ENCODE results near the gene FOXK1. TPM values are rescaled to one million over a fixed set of nuclear protein-coding genes. Genes with fewer than 3 reads are reported as not detected.
"Not testable (repeated sequence)": the region's sequence is repeated elsewhere in the genome, so short reads cannot be mapped to it uniquely, and the experiment has no call there.

The FOXK1 gene
- total RNA-seq, 2 experiments from 2014 or later: 30.0 to 33.9 TPM

GRCh38 chr7:4685676-4686075, 3.6 kb downstream of the FOXK1 start:
- not testable (repeated sequence) for DNase-seq; H3K9me3 Mint-ChIP-seq (ENCODE audit: low read depth); H3K4me3 Mint-ChIP-seq; ATAC-seq; H3K27ac Mint-ChIP-seq; H3K27me3 Mint-ChIP-seq
- CTCF ChIA-PET: interaction anchor here (0.6 kb wide), 1 partner anchor 55 kb away, joined by 3 read pairs; no protein-coding TSS in a partner anchor
- peaks cover 16% of the 10 kb centered on the region for H3K36me3 Mint-ChIP-seq (ENCODE audit: low read depth)
- intact Hi-C loops (cut with DNase I, micrococcal nuclease): loop anchor here in 1 of 2 experiments (2.0 kb wide), 1 partner anchor 59 kb away; no protein-coding TSS in a partner anchor
- POLR2A ChIA-PET: interaction anchor here (1.2 to 1.4 kb wide), 2 partner anchors 38 to 53 kb away, joined by 3 read pairs; no protein-coding TSS in a partner anchor
- H3K4me1 Mint-ChIP-seq: peaks cover 64% of the 10 kb centered on the region

GRCh38 chr7:4687956-4688355, 5.9 kb downstream of the FOXK1 start:
- no peak overlapping the region for H3K4me3 Mint-ChIP-seq
- ChIA-PET POLR2A (no interaction called here), CTCF (interaction anchor here (1.2 to 1.7 kb wide), 2 partner anchors 8 to 78 kb away, joined by 3 to 4 read pairs; no protein-coding TSS in a partner anchor)
- H3K27me3 Mint-ChIP-seq: no peaks in the 10 kb centered on the region
- intact Hi-C loops (cut with DNase I, micrococcal nuclease): no loop called here
- H3K36me3 Mint-ChIP-seq (ENCODE audit: low read depth): peaks cover 18% of the 10 kb centered on the region
- peaks cover 75% of the 10 kb centered on the region for H3K4me1 Mint-ChIP-seq
- ATAC-seq (no peak), DNase-seq (no peak)
- H3K9me3 Mint-ChIP-seq (ENCODE audit: low read depth): no peaks in the 10 kb centered on the region
- H3K27ac Mint-ChIP-seq: no peak overlapping the region

DNA sequence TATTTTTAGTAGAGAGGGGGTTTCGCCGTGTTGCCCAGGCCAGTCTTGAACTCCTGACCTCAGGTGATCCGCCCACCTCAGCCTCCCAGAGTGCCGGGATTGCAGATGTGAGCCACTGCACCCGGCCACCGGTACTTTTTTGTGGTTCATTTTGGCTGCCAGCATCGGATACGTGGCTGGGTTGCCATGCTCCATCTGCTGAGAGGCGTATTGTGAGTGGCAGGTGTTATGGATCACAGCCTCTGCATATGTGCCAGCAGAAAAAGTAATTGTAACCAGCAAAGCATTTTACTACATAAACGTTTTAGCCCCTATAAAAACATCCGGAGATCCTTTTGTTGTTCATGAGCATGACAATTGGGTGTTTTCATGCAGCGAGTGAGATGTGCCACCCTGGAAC, 7.1 kb downstream of the FOXK1 start:
- ChIA-PET POLR2A (no interaction called here), CTCF (no interaction called here)
- no peak for ATAC-seq
- Mint-ChIP-seq H3K36me3 (ENCODE audit: low read depth) (peaks cover 14% of the 10 kb centered on the region), H3K4me3 (no peak overlapping the region), H3K27ac (no peak overlapping the region), H3K9me3 (ENCODE audit: low read depth) (no peaks in the 10 kb centered on the region), H3K4me1 (peaks cover 75% of the 10 kb centered on the region), H3K27me3 (no peaks in the 10 kb centered on the region)
- intact Hi-C loops (cut with DNase I, micrococcal nuclease): no loop called here
- DNase-seq: peak; percentile 26

- peaks cover 12% of the 10 kb centered on the region for H3K36me3 Mint-ChIP-seq (ENCODE audit: low read depth)
- CTCF ChIA-PET: interaction anchor here (0.6 kb wide), 1 partner anchor 14 kb away, joined by 3 read pairs; no protein-coding TSS in a partner anchor
Measured at GRCh38 chr7:4689668-4690067, 7.6 kb downstream of the FOXK1 start.

DNA sequence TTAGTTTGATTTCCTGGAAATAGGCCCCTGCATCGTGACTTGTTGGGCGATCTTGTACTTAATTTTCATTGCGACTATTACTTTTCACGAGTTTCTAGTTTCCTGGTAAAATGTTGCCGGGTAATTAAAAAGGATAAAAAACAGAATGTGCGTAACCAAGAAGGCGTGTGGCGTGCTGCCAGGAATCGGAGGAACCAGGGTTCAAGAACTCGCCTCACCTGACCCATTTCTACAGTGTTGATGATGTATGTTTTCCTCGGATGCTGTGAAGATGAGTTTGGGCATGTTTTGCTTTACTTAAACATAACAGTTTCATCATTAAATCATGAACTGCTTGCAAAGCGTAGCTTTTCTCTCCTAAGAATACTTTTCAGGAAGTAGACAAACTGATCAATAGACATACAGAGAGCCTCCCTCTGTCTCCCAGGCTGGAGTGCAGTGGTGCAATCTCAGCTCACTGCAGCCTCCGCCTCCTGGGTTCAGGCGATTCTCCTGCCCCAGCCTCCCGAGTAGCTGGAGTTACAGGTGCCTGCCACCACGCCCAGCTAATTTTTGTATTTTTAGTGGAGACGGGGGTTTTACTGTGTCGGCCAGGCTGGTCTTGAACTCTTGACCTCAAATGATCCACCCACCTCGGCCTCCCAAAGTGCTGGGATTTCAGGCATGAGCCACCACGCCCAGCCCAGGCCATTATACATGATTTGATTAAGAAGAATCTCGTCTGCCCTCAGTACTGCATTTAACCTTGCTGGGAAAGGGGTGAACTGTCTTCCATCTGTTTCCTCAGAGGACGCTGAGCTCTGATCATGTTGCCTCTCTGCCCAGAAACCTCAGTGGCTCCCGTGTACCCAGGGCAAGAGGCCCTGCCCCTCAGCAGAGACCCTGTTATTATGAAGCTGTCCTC, 9.1 kb downstream of the FOXK1 start:
- DNase-seq: no peak
- intact Hi-C loops (cut with DNase I, micrococcal nuclease): no loop called here
- H3K27ac Mint-ChIP-seq: peak overlapping the region; percentile 61
- ATAC-seq: no peak
- ChIA-PET CTCF (interaction anchor here (0.6 to 1.1 kb wide), 2 partner anchors 34 to 35 kb away, joined by 3 read pairs; no protein-coding TSS in a partner anchor), POLR2A (no interaction called here)
- peaks cover 12% of the 10 kb centered on the region for H3K36me3 Mint-ChIP-seq (ENCODE audit: low read depth)
- no peaks in the 10 kb centered on the region for H3K9me3 Mint-ChIP-seq (ENCODE audit: low read depth)
- no peaks in the 10 kb centered on the region for H3K27me3 Mint-ChIP-seq
- peaks cover 73% of the 10 kb centered on the region for H3K4me1 Mint-ChIP-seq
- H3K4me3 Mint-ChIP-seq: no peak overlapping the region

More at GRCh38 chr7:4689668-4690067, 7.6 kb downstream of the FOXK1 start:
- intact Hi-C loops (cut with DNase I, micrococcal nuclease): no loop called here
- Mint-ChIP-seq H3K27me3 (no peaks in the 10 kb centered on the region), H3K9me3 (ENCODE audit: low read depth) (no peaks in the 10 kb centered on the region), H3K4me3 (no peak overlapping the region), H3K4me1 (peaks cover 75% of the 10 kb centered on the region), H3K27ac (no peak overlapping the region)
- no peak for DNase-seq
- POLR2A ChIA-PET: no interaction called here
- ATAC-seq: no peak

DNA sequence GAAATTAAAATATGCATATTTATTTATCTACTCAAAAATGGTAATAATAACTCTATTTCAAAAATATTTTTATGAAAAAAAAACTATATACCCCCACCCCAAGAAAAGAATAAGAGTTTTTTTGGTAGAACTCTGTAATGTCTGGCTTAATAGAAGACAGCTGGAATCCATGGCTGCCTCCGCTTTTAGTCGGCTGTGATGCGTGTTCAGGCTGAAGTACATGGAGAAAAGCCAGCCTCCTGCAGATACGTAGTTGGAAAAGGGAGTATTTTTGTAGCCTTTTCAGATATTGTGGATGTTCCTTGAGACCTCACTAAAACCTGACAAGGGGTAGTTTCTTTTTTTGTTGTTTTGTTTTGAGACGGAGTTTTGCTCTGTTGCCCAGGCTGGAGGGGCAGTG, 10.0 kb downstream of the FOXK1 start:
- Mint-ChIP-seq H3K27ac (no peak overlapping the region), H3K36me3 (ENCODE audit: low read depth) (peaks cover 8% of the 10 kb centered on the region), H3K4me3 (no peak overlapping the region), H3K4me1 (peaks cover 69% of the 10 kb centered on the region), H3K9me3 (ENCODE audit: low read depth) (no peaks in the 10 kb centered on the region), H3K27me3 (no peaks in the 10 kb centered on the region)
- CTCF ChIA-PET: interaction anchor here (1.1 kb wide), 1 partner anchor 34 kb away, joined by 3 read pairs; no protein-coding TSS in a partner anchor
- DNase-seq: no peak
- intact Hi-C loops (cut with DNase I, micrococcal nuclease): no loop called here
- POLR2A ChIA-PET: interaction anchor here (0.7 kb wide), 1 partner anchor 85 kb away, joined by 9 read pairs; no protein-coding TSS in a partner anchor
- ATAC-seq: no peak

DNA sequence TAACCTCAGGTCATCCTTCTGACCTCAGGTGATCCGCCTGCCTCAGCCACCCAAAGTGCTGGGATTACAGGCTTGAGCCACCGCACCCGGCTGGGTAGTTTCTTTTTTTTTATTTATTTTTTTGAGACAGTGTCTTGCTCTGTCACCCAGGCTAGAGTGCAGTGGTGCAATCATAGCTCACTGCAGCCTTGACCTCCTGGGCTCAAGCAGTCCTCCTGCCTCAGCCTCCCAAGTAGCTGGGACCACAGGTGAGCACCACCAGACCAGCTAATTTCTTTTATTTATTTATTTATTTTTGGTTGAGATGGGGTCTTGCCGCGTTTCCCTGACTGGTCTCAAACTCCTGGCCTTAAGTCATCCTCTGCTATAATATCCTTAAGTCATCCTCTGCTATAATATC, 10.5 kb downstream of the FOXK1 start:
- DNase-seq; H3K27ac Mint-ChIP-seq; H3K27me3 Mint-ChIP-seq; intact Hi-C loops (cut with DNase I, micrococcal nuclease); ATAC-seq; H3K9me3 Mint-ChIP-seq (ENCODE audit: low read depth); H3K4me3 Mint-ChIP-seq; H3K36me3 Mint-ChIP-seq (ENCODE audit: low read depth): not testable (repeated sequence)
- POLR2A ChIA-PET: interaction anchor here (0.7 kb wide), 1 partner anchor 84 kb away, joined by 9 read pairs; no protein-coding TSS in a partner anchor
- CTCF ChIA-PET: interaction anchor here (0.7 to 1.1 kb wide), 2 partner anchors 12 to 33 kb away, joined by 3 read pairs; no protein-coding TSS in a partner anchor
- H3K4me1 Mint-ChIP-seq: peaks cover 64% of the 10 kb centered on the region

DNA sequence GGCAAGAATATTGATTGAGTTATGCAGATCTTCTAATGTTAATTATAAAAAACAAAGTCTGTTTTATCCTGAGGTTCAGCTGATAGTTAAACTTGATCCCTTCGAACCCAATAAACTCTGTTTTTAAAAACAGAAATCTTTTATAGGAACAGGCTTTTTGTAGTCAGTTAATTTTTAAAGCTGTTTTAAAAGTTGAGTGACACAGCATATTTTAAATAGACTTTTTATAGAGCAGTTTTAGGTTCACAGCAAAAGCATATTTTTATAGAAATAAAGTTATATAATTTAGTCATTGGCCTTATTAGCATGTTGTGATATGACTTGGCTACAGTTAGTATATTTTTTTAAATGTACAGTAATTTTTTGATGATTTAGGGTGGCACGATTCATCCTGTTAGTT, 11.1 kb downstream of the FOXK1 start:
- Mint-ChIP-seq H3K4me3 (no peak overlapping the region), H3K4me1 (peaks cover 59% of the 10 kb centered on the region), H3K36me3 (ENCODE audit: low read depth) (peaks cover 8% of the 10 kb centered on the region), H3K9me3 (ENCODE audit: low read depth) (no peaks in the 10 kb centered on the region), H3K27me3 (no peaks in the 10 kb centered on the region), H3K27ac (no peak overlapping the region)
- POLR2A ChIA-PET: no interaction called here
- DNase-seq (no peak), ATAC-seq (no peak)
- intact Hi-C loops (cut with DNase I, micrococcal nuclease): no loop called here
- CTCF ChIA-PET: interaction anchor here (0.7 kb wide), 1 partner anchor 11 kb away, joined by 3 read pairs; no protein-coding TSS in a partner anchor

DNA sequence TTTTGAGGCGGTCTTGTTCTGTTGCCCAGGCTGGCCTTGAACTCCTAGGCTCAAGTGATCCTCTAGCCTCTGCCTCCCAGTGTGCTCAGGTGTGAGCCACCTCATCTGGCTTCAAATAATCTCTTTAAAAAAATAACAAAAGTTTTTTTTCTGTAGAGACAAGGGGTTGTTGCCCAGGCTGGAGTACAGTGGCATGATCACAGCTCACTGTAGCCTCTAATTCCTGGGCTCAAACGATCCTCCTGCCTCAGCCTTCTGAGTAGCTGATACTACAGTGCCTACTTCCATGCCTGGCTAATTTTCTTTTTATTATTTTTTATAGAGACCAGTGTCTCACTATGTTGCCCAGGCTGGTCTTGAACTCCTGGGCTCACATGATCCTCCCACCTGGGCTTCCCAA, 11.7 kb downstream of the FOXK1 start:
- Mint-ChIP-seq H3K4me1 (peaks cover 54% of the 10 kb centered on the region), H3K27ac (no peak overlapping the region), H3K27me3 (no peaks in the 10 kb centered on the region), H3K36me3 (ENCODE audit: low read depth) (peaks cover 8% of the 10 kb centered on the region), H3K9me3 (ENCODE audit: low read depth) (no peaks in the 10 kb centered on the region), H3K4me3 (no peak overlapping the region)
- DNase-seq (no peak), ATAC-seq (no peak)
- intact Hi-C loops (cut with DNase I, micrococcal nuclease): no loop called here
- ChIA-PET POLR2A (no interaction called here), CTCF (no interaction called here)

DNA sequence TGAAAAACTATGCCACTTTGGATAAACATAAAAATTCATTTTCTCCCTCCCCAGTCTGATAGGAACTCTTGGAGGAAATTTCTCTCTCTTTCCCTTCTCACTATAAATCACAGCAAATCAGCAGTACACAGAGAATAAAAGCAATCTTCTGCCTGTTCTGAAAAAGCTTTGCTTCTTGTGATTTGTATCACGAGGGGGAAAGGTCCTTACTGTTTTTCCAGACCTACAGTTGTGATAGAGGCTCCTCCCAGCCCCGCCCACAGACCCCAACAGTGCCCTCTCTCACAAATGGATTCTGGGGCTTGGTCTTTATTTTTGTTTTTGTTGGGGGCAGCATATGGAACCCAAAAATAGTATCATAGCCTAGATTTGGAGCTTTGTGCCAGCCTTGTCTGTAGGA, 12.2 kb downstream of the FOXK1 start:
- no peak overlapping the region for H3K27ac Mint-ChIP-seq

DNA sequence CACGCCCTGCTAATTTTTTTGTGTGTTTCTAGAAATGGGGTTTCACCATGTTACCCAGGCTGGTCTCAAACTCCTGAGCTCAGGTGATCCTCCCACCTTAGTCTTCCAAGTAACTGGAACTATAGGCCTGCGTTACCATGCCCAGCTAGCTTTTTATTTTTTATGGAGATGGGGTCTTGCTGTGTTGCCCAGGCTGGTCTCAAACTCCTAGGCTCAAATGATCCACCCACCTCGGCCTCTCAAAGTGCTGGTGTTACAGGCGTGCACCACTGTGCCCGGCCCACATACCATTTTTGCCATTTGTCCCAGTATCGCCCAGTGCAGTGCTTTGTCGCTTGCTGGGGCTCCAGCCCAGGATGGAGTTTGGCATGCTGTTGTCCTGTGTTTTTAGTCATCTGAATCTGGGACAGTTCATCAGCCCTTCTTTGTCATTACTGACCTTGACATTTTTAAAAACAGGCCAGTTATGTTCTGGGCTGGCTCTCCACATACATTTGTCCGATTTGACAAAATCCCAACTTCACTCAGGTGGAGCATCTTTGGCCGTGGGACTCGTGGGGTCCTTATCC, 16.7 kb downstream of the FOXK1 start:
- Mint-ChIP-seq H3K4me1 (peaks cover 43% of the 10 kb centered on the region), H3K27ac (no peak overlapping the region), H3K9me3 (ENCODE audit: low read depth) (no peaks in the 10 kb centered on the region), H3K27me3 (no peaks in the 10 kb centered on the region), H3K4me3 (no peak overlapping the region), H3K36me3 (ENCODE audit: low read depth) (peaks cover 4% of the 10 kb centered on the region)
- CTCF ChIA-PET: no interaction called here
- intact Hi-C loops (cut with DNase I, micrococcal nuclease): no loop called here
- POLR2A ChIA-PET: no interaction called here
- DNase-seq: no peak
- no peak for ATAC-seq

More for the DNA sequence above, 12.2 kb downstream of the FOXK1 start:
- Mint-ChIP-seq H3K4me3 (no peak overlapping the region), H3K36me3 (ENCODE audit: low read depth) (peaks cover 8% of the 10 kb centered on the region), H3K4me1 (peaks cover 49% of the 10 kb centered on the region), H3K9me3 (ENCODE audit: low read depth) (no peaks in the 10 kb centered on the region), H3K27me3 (no peaks in the 10 kb centered on the region)
- ChIA-PET POLR2A (no interaction called here), CTCF (no interaction called here)
- no peak for ATAC-seq
- no peak for DNase-seq
- intact Hi-C loops (cut with DNase I, micrococcal nuclease): no loop called here

All from activated CD4-positive, alpha-beta T cell treated with anti-CD3 and anti-CD28 coated beads for 36 hours (primary cell).